GM19239 (cell line): ENCODE measurements around the gene F3.
"Not testable (repeated sequence)": the region's sequence is repeated elsewhere in the genome, so short reads cannot be mapped to it uniquely, and the experiment has no call there.

ENCODE experiments used
- DNase-seq: peaks from one replicate; pipeline ENCODE4 v3.0.0; 2011; ENCODE audit warnings: low spot score; ENCODE audit not compliant: insufficient read length
- FAIRE-seq: peaks from 2 replicates; lab custom pipeline; 2011; peaks lifted over from hg19 to GRCh38; lab: Jason Lieb, UNC

Gene F3

DNA sequence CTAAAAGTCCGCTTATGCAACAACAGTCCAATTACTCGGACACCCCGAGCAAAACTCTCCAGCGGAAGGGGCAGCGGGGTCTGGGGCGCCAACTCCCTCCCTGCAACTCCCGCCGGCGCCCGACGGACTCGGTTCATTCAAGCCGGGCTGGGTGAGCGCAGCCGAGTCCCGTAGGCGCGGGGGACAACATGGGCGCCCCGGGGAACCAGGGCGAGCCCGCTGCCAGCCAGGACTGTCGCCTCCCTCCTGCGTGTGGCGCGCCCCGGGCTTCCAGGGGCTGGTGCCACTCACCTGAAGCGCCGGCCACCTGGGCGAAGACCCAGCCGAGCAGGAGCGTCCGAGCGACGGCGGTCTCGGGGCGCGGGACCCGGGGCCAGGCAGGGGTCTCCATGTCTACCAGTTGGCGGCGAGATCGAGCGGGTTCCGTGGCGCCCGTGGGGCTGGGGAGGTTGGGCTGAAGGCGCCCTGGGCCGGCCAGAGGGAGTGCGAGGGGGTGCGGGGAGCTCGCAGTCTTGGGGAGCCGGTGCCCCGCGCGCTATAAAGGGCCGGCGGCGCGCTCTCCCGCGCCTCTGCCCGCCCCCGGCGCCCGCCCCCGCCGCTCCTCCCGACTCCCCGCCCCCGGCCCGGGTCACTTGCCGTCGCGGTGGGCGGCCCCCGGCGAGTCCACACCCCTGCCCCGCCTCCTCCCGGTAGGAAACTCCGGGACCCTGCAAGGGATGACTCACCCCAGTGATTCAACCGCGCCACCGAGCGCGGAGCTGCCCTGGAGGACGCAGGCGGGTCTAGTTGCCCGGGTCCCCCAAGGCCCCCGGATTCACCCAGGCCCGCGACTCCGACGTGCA lies at the start of gene F3:
Gene F3 (minus strand): TSS at position 514 of the 842 bp plus-strand sequence. CDS start 123 bp downstream, at position 391.
- DNase-seq: no peak
- no peak for FAIRE-seq

DNA sequence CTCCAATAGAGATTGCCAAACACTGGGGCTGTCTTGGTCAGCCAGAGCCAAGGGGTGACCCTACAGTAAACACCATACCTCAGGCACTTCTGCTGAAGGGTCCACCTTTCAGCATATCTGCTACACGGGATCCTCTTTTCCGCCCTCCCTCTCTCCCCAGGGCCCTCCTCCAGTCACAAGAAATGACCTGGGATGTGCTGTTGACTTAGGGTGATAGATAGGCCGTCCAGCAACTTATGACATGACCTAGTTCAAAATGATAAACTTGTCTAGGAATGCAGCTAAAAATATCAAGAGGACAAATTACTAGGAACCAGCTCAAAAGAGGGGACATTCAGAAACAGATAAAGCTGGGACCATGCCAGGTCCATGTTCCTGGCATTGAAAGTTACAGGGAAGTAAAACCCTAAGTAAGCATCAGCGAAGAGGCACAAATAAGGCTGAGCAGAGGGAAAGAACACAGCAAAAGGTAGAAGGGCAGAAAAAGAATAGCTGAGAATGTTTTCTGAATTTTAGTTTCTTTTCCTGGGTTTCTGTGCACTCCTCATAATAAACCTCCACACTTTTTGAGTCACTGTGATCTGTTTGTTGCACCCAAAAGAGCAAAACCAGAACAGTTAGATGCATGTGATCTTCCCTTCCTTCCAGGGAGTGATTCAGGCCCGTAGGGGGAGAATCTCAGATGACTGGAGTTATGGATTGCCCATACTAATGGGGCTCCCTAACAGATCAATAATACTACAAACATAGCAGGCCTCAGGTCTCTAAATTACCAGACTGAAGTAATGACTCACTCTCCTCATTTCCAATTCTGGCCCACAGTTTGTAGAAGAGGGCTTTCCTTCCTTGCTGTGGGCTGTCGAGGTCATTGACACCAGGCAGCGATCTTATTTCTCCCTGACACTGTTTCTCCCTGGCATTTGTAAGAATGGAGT lies 48.9 kb upstream of the F3 start:
- FAIRE-seq: no peak
- no peak for DNase-seq

DNA sequence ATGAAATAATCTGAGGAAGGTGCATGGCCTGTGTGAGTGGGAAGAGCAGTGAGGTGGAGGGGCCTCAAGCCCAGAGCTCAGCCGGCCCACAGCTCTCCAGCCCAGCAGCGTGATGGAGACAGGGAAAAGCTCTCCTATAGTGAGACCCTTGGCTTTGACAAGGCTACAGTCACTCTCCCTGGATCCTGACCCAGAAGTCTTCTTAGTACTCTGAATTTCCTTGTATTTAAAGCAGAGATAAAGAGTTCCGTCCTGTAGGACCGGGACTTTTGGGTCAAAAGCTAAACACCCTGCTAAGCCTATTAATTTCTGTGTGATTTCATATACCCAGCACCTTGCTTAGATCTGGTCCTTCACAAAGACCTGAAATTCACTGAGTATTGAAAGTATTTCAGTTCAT lies 48.2 kb upstream of the F3 start:
- no peak for FAIRE-seq
- DNase-seq: no peak

DNA sequence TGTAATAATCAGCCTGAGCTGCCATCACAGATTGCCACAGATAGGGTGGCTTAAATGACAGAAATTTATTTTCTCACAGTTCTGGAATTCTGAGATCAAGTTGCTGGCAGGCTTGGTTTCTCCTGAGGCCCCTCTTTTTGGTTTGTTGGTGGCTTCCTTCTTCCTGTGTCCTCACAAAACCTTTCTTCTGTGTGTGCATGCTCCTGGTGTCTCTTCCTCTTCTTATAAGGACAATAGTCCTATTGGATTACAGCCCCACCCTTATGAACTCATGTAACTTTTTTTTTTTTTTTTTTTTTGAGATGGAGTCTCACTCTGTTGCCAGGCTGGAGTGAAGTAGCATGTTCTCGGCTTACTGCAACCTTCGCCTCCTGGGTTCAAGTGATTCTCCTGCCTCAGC lies 41.0 kb upstream of the F3 start:
- no peak for FAIRE-seq
- no peak for DNase-seq

DNA sequence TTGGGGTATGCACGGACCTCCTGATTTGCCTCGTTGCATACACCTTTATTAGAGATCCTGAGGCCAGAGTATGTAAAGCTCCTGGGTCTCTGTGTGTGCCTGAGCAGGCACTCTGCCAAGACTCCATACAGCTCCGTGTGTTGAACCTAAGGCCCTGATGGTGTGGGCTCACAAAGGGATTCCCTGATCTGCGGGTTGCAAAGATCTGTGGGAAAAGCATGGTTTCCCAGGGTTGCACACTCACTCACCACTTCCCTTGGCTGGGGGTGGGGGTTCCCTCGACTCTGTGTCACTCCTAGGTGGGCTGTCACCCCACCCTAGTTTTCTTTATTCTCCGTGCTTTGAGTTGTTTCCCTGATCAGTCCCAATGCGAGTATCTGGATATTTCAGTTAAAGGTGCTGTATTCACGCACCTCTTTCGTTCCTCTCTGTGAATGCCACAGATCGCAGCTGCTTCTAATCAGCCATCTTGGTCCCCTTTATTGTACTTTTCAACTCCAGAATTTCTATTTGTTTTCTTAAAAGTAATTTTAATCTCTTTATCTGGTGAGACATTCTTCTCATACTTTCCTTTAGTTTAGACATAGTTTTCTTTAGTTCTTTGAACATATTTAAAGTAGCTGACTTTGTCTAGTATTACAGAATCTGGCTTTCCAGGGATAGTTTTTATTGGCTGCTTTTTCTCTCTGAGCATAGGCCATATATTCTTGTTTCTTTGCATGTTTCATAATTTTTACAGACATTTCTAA lies 39.0 kb upstream of the F3 start:
- DNase-seq (no peak), FAIRE-seq (no peak)

DNA sequence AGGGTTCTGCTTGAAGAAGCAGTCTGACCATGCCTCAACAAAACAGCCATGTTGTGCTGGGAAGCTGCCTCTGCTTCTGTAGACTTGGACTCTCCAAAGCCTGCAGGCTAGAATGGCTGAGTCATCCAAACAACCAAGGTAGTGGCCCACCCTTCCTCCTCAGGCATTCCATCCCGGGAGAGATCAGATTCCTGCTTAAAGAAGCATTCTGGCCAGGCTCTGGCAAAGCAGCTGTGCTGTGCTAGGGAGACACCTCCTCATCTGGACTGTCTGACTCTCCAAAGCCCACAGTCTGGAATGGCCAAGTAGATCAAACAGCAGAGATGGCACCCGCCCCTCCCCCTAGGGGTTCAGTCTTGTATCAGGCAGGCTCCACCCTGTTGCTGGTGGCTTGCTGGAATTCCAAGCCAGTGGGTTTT lies 38.3 kb upstream of the F3 start:
- no peak for FAIRE-seq

DNA sequence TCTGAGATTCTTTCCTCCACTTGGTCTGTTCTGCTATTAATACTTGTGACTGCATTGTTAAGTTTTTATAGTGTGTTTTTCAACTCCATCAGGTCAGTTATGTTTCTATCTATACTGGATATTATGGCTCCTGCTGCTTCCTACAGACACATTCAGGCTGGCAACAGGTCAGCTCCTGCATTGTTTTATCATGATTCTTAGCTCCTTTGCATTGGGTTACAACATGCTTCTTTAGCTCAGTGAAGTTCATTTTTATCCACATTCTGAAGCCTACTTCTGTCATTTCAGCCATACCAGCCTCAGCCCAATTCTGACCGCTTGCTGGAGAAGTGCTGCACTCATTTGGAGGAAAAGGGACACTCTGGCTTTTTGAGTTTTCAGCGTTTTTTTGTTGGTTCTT lies 37.3 kb upstream of the F3 start:
- FAIRE-seq: no peak

More for the DNA sequence above, 38.3 kb upstream of the F3 start:
- no peak for DNase-seq

DNA sequence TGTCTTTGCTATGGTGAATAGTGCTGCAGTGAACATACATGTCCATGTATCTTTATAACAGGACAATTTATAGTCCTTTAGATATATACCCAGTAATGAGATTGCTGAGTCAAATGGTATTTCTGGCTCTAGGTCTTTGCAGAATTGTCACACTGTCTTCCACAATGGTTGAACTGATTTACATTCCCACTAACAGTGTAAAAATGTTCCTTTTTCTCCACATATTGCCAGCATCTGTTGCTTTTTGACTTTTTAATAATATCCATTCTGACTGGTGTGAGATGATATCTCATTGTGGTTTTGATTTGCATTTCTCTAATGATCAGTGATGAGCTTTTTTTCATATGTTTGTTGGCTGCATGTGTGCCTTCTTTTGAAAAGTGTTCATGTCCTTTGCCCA lies 32.4 kb upstream of the F3 start:
- not testable (repeated sequence) for FAIRE-seq, DNase-seq

More for the DNA sequence above, 37.3 kb upstream of the F3 start:
- DNase-seq: no peak

DNA sequence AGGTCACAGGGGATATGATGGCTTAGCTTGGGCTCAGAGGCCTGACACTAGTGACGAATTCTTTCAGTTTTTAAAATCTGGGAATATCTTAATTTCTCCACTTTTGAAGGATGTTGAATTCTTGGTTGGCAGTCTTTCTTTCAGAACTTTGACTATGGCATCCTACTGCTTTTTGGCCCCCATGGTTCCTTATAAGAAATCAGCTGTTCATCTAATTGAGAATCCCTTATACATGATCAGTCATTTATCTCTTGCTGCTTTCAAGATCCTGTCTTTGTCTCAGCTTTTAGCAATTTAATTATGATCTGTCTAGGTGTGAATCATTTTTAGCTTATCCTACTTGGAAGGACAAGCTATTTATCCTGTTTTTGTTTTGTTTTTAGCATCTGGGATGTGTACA lies 31.2 kb upstream of the F3 start:
- DNase-seq (no peak), FAIRE-seq (no peak)

DNA sequence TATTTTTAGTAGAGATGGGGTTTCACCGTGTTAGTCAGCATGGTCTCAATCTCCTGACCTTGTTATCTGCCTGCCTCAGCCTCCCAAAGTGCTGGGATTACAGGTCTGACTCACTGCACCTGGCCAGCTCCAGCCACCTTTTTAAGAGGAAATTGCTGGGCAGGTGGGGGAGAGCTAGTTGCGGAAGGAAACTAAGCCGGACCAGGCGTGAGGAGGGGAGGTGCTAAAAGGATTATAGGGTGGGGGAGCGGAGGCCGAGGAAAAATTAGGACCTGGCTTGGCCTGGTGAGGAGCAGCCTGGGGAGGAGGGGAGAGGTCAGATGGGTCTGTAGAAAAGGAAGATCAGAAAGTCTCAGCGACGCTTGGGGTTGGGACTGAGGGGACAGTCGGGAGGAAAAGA lies 29.4 kb upstream of the F3 start:
- FAIRE-seq, DNase-seq: not testable (repeated sequence)

DNA sequence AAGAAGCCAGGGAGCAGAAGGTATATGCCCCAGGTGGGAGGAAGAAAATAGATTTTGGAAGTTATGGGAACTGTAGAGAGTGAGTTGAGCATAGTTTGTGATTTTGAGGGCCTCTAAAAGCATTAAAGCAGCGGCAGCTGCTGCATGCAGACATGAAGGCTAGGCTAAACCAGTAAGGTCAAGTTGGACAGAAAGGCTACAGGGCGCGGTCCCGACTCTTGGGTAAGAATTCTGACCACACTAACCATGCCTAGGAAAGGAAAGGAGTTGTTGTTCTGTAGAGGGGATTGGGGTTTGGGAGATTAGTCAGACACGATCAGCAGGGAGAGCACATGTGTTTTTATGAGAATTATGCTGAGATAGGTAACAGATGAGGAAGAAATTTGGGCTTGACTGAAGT lies 27.2 kb upstream of the F3 start:
- not testable (repeated sequence) for FAIRE-seq

DNA sequence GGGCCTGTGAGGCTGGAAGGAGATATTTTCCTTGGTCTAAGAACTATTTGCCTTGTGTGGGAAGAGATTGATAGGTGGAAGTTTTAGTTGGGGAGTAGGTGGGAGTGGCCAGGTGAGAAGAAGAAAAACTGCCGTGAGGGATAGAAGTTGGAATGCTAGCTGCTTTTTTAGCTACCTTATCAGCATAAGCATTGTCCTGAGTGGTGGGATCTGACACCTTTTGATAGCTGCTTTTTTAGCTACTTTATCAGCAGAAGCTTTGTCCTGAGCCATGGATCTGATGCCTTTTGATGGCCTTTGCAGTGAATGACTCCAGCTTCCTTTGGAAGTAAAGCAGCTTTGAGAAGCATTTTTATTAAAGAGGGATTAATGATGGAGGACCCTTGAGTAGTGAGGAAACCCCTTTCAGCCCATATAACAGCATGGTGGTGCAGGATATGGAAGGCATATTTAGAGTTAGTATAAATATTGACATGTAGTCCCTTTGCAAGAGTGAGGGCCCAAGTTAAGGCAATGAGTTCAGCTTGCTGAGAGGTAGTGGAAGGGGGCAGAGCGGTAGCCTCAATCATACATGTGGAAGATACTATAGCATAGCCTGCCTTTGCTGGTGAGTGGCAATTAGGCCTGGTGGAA lies 26.5 kb upstream of the F3 start:
- not testable (repeated sequence) for DNase-seq, FAIRE-seq

More for the DNA sequence above, 27.2 kb upstream of the F3 start:
- DNase-seq: not testable (repeated sequence)

DNA sequence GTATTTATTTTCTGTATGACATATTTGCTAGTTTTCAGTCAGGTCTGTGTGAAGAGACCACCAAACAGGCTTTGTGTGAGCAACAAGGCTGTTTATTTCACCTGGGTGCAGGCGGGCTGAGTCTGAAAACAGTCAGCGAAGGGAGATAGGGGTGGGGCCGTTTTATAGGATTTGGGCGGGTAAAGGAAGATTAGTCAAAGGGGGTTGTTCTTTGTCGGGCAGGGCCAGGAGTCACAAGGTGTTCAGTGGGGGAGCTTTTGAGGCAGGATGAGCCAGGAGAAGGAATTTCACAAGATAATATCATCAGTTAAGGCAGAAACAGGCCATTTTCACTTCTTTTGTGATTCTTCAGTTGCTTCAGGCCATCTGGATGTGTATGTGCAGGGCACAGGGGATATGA lies 24.9 kb upstream of the F3 start:
- not testable (repeated sequence) for DNase-seq

DNA sequence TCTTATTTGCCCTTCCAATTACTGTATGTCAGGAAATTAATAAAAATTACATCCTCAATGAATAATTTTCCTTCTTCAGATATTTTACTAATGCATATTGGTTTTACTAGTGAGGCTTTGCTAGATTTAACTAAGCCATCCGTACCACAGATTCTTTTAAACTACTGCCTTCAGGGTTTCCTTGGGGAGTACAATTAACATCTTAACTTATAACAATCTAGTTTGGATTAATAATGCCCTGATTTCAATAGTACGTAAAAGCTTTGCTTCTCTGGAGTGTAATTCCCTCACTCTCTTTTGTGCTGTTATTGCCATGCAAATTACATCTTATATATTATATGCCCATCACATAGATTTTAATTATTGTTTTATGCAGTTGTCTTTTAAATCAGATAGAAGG lies 24.3 kb upstream of the F3 start:
- DNase-seq (no peak), FAIRE-seq (no peak)

More for the DNA sequence above, 24.9 kb upstream of the F3 start:
- not testable (repeated sequence) for FAIRE-seq

DNA sequence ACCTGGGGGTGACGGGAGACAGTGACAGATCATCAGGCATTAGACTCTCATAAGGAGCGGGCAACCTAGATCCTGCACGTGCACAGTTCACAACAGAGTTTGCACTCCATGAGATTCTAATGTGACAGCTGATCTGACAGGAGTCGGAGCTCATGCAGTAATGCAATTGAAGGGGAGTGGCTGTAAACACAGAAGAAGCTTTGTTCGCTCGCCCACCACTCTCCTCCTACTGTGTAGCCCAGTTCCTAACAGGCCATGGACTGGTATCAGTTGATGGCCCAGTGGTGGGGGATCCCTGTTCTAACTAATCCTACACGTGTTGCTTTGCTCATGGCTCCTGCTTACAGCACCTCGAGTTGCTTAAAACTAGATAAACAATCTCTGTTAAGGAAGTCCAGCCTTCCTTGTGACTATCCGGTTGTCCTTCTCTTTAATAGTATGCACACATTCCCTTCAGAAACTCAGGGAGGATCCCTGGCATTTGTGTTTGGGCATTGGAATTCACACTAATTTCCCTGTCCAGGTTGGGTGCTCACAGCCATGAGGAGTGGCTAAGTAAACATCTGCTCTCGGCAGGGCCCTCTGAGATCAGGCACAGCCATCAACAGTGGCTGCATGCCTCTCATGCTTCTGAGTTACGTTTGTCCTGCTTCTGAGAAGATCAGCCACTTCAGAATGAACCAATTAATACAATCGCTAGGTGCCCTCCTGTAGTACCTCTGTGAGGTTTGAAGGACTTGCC lies 21.1 kb upstream of the F3 start:
- FAIRE-seq: no peak
- no peak for DNase-seq

DNA sequence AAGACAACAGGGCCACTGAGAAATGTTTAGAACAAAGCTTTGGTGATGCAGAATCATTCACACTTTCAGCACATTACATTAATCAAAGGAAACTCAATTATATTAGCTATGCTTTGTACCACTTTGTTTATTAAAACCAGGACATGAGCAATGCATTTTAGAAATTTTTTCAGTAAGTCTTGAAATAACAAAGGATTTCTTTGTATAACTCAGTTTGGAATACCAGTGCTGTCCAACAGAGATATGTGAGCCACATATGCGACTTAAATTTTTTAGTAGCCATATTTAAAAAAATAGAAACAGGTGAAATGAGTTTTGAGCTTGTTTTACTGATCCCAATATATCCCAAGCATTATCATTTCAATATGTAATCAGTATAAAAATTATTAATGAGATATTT lies 18.8 kb upstream of the F3 start:
- FAIRE-seq (no peak), DNase-seq (no peak)

DNA sequence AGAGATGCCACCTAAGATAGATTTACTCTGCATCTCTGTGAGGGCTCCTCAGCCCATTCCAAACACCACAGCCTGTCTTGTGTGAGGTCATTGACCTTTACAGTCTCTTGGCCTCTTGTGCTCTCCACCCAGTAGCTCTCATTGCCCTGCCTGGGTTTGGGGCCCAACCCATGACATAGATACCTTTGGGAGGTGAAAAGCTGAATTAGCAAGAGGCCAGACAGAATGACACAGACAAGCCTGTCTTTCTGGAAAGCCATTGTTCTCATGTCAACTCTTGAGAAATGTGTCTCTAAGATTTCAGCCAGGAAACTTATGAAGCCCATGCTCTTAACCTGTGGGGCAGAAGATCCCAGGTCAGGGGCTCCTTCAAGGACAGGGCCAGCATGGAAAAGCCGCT lies 18.4 kb upstream of the F3 start:
- FAIRE-seq (no peak), DNase-seq (no peak)

DNA sequence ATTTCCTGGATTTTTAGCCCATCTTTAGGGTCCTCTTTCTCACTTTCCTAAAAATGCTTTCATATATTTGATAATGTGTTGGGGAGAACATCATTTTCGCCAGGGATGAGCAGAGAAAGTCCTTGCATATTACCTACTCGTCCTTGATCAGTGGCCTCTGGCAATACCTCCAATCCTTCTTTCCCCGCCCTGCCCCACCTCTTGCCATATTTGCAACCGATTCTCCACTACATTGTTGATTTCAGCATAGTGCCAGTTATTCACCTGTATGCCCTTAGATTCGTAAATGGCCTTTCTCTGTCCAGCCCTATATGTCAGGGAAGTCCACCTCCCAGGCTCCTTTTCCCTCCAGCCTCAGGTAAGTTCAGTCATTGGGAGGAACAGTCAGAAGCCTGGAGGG lies 13.5 kb upstream of the F3 start:
- no peak for FAIRE-seq

DNA sequence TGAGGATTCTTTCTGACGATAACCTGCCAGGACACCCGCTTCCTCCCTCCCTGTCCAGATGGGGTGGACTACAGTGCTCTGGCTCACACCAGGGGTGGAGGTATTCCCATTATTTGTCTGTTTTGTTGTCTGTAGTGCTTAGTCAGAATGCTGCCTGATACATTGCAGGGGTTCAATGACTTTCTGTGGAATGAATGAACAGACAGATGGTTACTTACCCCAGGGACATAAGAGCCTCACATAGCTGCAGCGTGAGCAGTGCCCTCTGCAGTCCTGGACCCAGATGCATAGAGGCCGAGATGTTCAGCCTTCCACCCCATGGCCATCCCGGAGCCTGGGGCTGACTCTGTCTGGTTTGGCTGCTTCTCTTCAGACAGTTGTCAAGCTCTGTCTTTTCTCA lies 13.0 kb upstream of the F3 start:
- FAIRE-seq (no peak), DNase-seq (no peak)

More for the DNA sequence above, 13.5 kb upstream of the F3 start:
- no peak for DNase-seq
